HepG2 (cell line): ENCODE data around the gene RABGAP1L.

Source experiments
- CTCF ChIP-seq: sonication (generic); formaldehyde crosslinking; IDR thresholded peaks from 2 replicates; pipeline ENCODE4 v1.5.0; 2020; ENCODE audit warnings: mild to moderate bottlenecking, missing genetic modification reagents, moderate library complexity
- RELA ChIP-seq: sonication (generic); formaldehyde crosslinking; IDR thresholded peaks from 2 replicates; pipeline ENCODE4 v1.4.0; 2020; ENCODE audit warnings: missing genetic modification reagents
- REST ChIP-seq, 2 experiments: IDR thresholded peaks; 2 replicates each; pipeline ENCODE4 v1.6.1; 2011 to 2012; ENCODE audit warnings: low read length in 2 of 2, borderline replicate concordance in 1 of 2, low read depth in 1 of 2, mild to moderate bottlenecking in 1 of 2, moderate library complexity in 1 of 2
- SMC3 ChIP-seq: IDR thresholded peaks from 2 replicates; pipeline ENCODE4 v1.6.1; 2011; ENCODE audit warnings: low read length, improper control_type of control experiment
- ZBTB38 ChIP-seq: sonication (generic); formaldehyde crosslinking; IDR thresholded peaks from 2 replicates; pipeline ENCODE4 v1.5.1; 2020; ENCODE audit warnings: mild to moderate bottlenecking, missing genetic modification reagents
- ZNF121 ChIP-seq: sonication (generic); formaldehyde crosslinking; IDR thresholded peaks from 2 replicates; pipeline ENCODE4 v1.5.0; 2020; ENCODE audit warnings: mild to moderate bottlenecking, missing genetic modification reagents
- ZNF615 ChIP-seq: sonication (generic); formaldehyde crosslinking; IDR thresholded peaks from 2 replicates; pipeline ENCODE4 v1.5.0; 2020; ENCODE audit warnings: mild to moderate bottlenecking, missing genetic modification reagents, borderline replicate concordance

- TF ChIP-seq RELA (CRISPR knock-in tag) (no peak), ZBTB38 (no peak), REST (IDR thresholded peaks at IDR 0.05; ENCODE audit: borderline replicate concordance in 1 of 2, low read depth in 1 of 2, low read length in 2 of 2) (no peak), ZNF615 (CRISPR knock-in tag) (no peak), ZNF121 (no peak), SMC3 (no peak), CTCF (CRISPR knock-in tag) (no peak)
Measured at GRCh38 chr1:174244017-174244416, 84.7 kb downstream of the RABGAP1L start.
